GM19099 (cell line): Measurements from ENCODE around the gene LILRB3.
"Not testable (repeated sequence)": the region's sequence is repeated elsewhere in the genome, so short reads cannot be mapped to it uniquely, and the experiment has no call there.

ENCODE experiments used
- POLR2A ChIP-seq: IDR thresholded peaks from 3 replicates; pipeline ENCODE4 v1.6.1; 2011; ENCODE audit warnings: low read depth; ENCODE audit not compliant: insufficient read length; ENCODE audit errors: extremely low read depth

Gene LILRB3

DNA sequence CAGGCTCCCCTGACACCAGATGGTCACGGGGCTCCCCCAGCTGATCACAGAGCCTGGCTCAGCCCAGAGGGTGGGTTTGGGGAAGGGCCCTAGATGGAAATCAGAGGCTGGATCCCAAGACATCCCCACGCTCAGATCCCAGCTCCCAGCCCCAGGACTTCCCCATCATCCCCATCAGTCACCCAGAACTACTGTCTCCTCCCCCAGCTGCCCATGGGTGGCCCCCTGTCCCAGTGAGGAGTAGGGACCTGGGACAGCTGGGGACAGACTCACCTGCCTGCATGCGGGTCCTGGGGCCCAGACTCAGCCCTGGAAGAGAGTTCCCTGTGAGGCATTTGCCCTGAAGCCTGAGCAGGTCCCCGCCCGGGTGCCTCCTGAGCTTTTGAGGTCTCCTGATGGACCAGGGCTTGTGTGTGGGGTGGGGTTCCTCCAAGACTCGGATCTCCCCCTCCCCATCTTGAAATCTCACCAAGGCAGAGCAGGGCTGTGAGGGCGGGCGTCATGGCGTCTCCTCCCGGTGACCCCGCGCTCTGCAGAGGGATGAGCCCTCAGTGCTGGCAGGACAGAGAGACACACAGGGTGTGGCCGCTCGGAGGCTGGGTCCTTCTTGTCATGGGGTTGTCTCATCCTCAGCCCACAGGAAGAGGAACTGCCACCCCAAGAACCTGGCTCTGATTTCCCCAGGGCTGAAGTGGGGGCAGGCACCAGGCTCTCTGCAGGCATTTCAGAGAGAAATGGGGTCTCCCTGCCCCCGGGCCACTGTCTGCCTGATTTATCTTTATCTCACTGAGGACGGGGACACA is at the start of gene LILRB3:
TSS of gene LILRB3 (minus strand) at position 534 of the 803 bp plus-strand sequence. CDS start at position 503, 31 bp downstream.
- TF ChIP-seq POLR2A = not testable (repeated sequence)

- no peak for TF ChIP-seq POLR2A
Observed at GRCh38 chr19:54271106-54271505, 48.3 kb upstream of the LILRB3 start.

DNA sequence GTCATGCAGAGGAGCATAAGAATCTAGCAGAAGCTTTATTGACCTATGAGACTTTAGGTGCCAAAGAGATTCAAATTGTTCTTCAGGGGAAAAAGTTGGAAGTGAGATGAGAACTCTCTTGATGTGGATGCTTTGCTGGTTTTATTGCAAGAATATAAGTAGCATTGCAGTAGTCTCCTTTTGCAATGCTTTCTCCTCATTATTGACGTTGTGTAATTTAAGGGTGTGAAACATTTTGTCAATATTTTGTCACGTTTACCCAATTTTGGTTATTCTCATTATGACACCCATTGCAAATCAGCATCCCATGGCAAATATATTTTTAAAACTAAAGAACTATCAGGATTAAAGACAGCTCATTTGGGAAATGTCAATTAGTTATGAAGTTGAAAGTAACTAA is 46.1 kb upstream of the LILRB3 start:
- TF ChIP-seq POLR2A = no peak

DNA sequence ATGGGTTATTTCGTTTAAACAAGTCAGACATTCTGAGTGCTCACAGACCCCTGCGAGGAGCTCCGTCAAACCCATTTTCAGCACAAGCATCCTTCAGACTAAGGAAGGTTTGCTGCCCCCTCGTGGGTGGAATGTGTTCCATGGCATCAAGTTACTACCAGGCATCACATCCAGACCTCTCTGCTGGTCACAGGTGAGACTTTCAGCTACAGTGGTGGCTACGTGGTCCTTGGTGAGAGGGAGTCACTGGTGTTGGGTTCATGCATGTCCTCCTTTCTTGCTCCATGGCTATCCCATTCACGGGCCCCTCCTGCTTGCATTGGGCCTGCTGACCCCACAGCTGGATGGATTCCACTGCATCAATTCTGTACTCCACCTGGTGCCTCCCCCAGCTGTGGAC is 43.3 kb upstream of the LILRB3 start:
- no peak for TF ChIP-seq POLR2A

GRCh38 chr19:54262470-54262869 is 39.7 kb upstream of the LILRB3 start:
- no peak for TF ChIP-seq POLR2A

DNA sequence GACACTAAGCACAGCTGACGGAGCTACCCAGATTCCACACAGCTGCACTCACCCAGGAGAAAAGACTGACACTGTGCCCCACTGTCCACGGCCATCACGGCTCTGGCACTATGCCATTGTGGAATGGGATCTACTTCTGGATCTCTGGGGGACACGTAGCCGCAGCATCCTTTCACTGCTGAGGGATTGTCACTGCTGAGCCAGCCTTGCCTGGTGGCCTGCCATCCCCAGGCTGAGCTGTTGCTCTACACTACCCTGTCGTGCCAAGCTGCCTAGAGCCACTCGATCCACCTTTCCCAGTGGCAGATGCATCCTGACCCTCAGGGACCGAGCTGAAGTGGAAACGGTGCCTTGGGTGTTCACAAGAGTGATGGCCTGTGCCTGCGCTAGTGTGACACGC is 39.3 kb upstream of the LILRB3 start:
- TF ChIP-seq POLR2A = no peak

DNA sequence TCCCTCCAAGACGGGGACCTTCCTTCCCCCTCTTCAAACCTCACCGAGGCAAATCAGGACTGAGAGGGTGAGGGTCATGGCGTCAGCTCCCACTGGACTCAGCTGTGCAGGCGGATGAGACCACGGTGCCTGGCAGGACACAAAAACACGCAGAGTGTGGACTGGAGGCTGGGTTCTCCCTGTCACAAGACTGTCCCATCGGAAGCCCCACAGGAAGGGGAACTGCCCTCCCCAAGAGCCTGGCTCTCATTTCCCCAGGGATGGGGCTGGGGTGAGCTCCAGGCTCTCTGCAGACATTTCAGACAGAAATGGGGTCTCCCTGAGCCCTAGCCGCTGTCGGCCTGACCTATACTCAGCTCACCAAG is 34.3 kb upstream of the LILRB3 start, which contains the start of gene LILRB5:
TSS of gene LILRB5 (minus strand) at position 158 of the 365 bp plus-strand sequence. CDS start at position 78, 80 bp downstream.
- no peak for TF ChIP-seq POLR2A

DNA sequence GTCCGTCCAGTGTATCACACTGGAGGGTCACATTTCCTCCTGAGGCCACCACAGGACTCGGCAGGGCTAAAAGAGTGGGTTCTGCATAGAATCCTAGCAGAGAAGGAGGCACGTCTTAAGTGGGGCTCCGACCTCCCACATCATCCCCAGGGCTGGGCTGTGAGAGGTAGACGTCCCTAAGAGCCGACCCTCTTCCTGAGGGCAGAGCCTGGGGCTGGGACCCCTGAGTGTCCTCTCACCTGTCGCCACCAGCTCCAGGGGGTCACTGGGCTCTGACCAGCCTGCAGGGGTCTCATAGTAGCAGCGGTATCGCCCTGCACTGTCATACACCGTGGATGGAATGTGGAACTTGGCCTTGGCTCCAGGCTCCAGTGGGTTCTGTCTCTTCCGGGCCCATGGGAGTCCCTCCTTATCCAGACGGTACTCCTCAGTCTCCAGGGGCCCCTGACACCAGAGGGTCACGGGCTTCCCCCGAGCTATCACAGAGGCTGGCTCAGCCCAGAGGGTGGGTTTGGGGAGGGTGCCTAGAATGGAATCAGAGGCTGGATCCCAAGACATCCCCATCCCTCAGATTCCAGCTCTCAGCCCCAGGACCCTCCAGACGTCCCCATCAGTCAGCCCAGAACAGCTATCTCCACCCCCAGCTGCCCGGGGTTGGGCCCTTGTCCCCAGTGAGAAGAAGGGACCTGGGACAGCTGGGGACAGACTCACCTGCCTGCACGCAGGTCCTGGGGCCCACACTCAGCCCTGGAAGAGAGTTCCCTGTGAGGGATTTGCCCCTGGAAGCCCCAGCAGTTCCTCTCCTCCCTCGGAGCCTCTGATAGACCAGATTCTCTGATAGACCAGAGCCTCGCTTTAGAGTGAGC is 33.7 kb upstream of the LILRB3 start:
- no peak for TF ChIP-seq POLR2A

GRCh38 chr19:54255105-54255775 is 32.4 kb upstream of the LILRB3 start:
- TF ChIP-seq POLR2A = no peak

DNA sequence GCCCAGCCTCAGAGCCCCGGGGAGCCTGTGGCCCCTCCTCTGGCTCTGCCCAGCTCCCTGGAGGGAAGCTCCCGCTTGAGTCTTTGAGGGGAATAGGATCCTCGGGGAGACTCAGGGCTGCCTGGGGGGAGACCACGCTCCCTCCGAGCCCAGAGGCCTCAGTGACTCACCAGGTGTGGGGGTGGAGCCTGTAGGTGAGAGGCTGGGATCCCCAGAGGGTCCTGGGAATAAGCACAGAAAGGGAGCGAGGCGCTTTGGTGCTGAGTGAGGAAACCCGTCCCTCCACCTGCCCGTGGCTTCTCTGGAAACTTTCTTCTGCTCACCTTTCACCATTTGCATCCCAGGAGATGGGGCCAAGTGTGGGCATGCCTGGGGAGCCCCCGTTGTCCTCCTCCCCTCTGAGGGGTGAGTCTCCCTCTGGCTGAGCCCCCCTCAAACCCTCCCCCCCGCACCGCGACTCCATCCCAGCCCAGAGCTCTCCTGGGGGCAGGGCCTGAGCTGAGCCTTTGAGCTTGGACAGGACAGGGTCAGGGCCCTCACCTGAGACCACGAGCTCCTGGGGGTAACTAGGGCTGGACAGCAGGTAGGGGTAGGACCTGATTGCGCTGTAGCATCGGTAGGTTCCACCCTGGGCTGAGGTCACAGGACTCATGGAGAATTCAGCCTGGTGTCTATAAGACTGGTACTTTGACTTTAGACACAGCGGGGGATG is 31.5 kb upstream of the LILRB3 start:
- TF ChIP-seq POLR2A = no peak

- TF ChIP-seq POLR2A = no peak
Observed at GRCh38 chr19:54253331-54254194, 30.8 kb upstream of the LILRB3 start.

DNA sequence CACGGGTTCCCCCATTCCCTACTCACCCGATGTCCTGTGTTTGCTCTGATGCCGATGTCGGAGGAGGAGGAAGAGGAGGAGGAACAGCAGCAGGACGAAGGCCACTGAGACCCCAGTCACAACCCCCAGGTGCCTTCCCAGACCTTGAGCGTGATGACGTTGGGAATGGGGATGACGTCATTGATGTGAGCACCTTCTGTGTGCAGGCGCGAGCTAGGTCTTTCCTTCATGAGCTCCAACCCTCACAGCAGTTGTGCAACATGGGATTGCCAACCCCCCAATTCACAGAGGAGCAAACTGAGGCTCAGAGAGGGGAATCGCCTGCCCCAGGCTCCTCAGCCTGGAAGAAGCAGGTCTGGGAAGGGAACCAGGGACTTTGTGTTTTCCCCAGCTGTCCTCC is 30.0 kb upstream of the LILRB3 start:
- TF ChIP-seq POLR2A = no peak

- TF ChIP-seq POLR2A = no peak
Observed at GRCh38 chr19:54252243-54252642, 29.4 kb upstream of the LILRB3 start.

GRCh38 chr19:54248016-54248601 is 25.3 kb upstream of the LILRB3 start:
- no peak for TF ChIP-seq POLR2A
